ENCODE data around the gene RIC8B. TPM values are rescaled to one million over a fixed set of nuclear protein-coding genes. Genes with fewer than 3 reads are reported as not detected.

RIC8B gene
- total RNA-seq, 1 donor from 2014 or later: 17.0 TPM

DNA sequence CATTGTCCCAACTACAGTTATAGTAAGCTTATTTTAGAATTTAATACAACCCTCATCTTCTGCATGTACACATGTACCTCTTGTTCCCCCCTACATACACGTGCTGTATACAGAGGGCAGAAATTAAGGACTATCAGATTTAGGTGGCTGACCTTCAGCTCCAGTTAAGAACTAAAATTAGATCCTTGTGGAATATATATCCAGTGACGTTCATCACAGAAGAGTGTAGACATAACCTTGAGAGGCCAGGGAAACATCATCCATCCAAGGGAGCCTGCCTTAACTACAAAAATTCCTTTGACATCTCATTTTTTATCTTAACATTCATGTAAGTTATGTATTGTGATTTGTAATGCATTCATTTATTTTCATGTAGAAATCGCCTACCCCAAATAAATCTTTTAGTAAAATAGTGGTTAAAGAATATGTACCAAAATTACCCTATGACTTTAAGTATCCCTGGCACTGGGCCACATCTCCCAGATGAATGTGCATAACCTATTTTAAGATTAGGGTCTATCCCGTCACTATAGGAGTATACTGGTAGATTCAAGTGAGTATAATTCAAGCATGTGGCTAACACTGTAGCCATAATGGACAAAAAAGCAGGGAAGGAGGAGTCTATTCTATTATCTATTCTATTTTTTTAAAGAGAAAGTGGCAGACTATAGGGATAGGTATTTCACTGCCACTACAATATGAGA lies 27.5 kb downstream of the RIC8B start:
- DNase-seq (ENCODE audit: extremely low spot score, unreplicated experiment): no peak
- H3K36me3 Mint-ChIP-seq (ENCODE audit: unreplicated experiment): peaks cover 20% of the 10 kb centered on the region
- H3K27ac Mint-ChIP-seq (ENCODE audit: unreplicated experiment): no peak overlapping the region
- H3K4me3 Mint-ChIP-seq (ENCODE audit: unreplicated experiment): no peak overlapping the region
- no peaks in the 10 kb centered on the region for H3K9me3 Mint-ChIP-seq (ENCODE audit: unreplicated experiment)
- TF ChIP-seq, protein P1, sequence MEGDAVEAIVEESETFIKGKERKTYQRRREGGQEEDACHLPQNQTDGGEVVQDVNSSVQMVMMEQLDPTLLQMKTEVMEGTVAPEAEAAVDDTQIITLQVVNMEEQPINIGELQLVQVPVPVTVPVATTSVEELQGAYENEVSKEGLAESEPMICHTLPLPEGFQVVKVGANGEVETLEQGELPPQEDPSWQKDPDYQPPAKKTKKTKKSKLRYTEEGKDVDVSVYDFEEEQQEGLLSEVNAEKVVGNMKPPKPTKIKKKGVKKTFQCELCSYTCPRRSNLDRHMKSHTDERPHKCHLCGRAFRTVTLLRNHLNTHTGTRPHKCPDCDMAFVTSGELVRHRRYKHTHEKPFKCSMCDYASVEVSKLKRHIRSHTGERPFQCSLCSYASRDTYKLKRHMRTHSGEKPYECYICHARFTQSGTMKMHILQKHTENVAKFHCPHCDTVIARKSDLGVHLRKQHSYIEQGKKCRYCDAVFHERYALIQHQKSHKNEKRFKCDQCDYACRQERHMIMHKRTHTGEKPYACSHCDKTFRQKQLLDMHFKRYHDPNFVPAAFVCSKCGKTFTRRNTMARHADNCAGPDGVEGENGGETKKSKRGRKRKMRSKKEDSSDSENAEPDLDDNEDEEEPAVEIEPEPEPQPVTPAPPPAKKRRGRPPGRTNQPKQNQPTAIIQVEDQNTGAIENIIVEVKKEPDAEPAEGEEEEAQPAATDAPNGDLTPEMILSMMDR (IDR thresholded peaks at IDR 0.05): no peak
- H3K4me1 Mint-ChIP-seq (ENCODE audit: unreplicated experiment): peaks cover 5% of the 10 kb centered on the region
- H3K27me3 Mint-ChIP-seq (ENCODE audit: unreplicated experiment): no peaks in the 10 kb centered on the region

DNA sequence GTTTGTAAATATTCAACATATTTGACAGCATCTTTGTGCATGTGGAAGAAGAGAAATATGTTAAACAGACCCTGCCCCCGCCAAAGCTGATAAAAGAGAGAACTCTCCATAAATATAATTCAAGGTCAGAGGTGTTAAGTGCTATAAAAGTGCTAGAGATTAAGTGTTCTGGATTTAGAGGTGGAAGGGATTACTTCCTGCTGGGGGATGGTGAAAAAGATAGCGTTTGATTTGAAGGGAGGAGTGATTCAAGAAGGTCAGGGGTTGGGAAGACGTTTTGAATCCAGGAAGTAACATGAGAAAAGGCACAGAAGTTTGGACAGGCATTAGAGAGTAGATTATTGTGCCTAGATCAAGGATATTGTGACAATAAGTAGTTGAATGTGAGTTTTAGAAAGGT lies 30.2 kb downstream of the RIC8B start:
- H3K36me3 Mint-ChIP-seq (ENCODE audit: unreplicated experiment): peaks cover 21% of the 10 kb centered on the region
- DNase-seq (ENCODE audit: extremely low spot score, unreplicated experiment): no peak
- no peaks in the 10 kb centered on the region for H3K27me3 Mint-ChIP-seq (ENCODE audit: unreplicated experiment)
- no peaks in the 10 kb centered on the region for H3K9me3 Mint-ChIP-seq (ENCODE audit: unreplicated experiment)
- no peak overlapping the region for H3K27ac Mint-ChIP-seq (ENCODE audit: unreplicated experiment)
- TF ChIP-seq, protein P1 (IDR thresholded peaks at IDR 0.05): no peak
- H3K4me1 Mint-ChIP-seq (ENCODE audit: unreplicated experiment): peaks cover 5% of the 10 kb centered on the region
- H3K4me3 Mint-ChIP-seq (ENCODE audit: unreplicated experiment): no peak overlapping the region

DNA sequence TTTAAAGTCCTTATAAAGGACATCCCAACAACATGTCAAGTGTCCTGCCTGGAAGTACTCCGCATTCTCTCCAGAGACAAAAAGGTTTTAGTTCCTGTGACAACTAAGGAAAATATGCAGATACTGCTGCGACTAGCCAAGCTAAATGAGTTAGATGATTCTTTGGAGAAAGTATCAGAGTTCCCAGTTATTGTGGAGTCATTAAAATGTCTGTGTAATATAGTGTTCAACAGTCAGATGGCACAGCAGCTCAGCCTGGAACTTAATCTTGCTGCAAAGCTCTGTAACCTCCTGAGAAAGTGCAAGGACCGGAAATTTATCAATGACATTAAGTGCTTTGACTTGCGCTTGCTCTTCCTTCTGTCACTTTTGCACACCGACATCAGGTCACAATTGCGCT lies 40.2 kb downstream of the RIC8B start:
- no peak for DNase-seq (ENCODE audit: extremely low spot score, unreplicated experiment)
- H3K36me3 Mint-ChIP-seq (ENCODE audit: unreplicated experiment): peaks cover 23% of the 10 kb centered on the region
- no peaks in the 10 kb centered on the region for H3K27me3 Mint-ChIP-seq (ENCODE audit: unreplicated experiment)
- no peak overlapping the region for H3K27ac Mint-ChIP-seq (ENCODE audit: unreplicated experiment)
- H3K9me3 Mint-ChIP-seq (ENCODE audit: unreplicated experiment): no peaks in the 10 kb centered on the region
- TF ChIP-seq, protein P1 (IDR thresholded peaks at IDR 0.05): no peak
- H3K4me1 Mint-ChIP-seq (ENCODE audit: unreplicated experiment): no peaks in the 10 kb centered on the region
- no peak overlapping the region for H3K4me3 Mint-ChIP-seq (ENCODE audit: unreplicated experiment)

DNA sequence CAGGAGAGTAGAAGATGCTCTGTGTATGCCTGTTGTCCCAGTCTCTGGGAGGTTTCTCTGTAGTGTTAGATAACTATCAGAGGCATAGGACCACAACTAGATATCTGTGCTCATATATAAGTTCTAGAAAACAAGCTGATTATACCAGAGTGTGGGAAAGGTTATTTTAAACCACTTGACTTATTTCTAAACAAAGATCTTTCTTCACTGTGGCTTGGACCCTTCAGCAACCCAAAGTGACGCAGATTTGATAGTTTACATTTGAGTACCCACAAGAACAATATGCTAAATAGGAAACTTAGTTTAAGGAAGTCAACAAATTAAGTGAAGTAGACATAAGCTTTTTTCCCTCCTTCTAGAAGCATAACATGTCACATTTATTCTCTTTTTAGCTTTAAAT lies 41.3 kb downstream of the RIC8B start:
- no peaks in the 10 kb centered on the region for H3K27me3 Mint-ChIP-seq (ENCODE audit: unreplicated experiment)
- TF ChIP-seq, protein P1 (IDR thresholded peaks at IDR 0.05): no peak
- H3K4me3 Mint-ChIP-seq (ENCODE audit: unreplicated experiment): no peak overlapping the region
- no peak for DNase-seq (ENCODE audit: extremely low spot score, unreplicated experiment)
- no peaks in the 10 kb centered on the region for H3K9me3 Mint-ChIP-seq (ENCODE audit: unreplicated experiment)
- H3K4me1 Mint-ChIP-seq (ENCODE audit: unreplicated experiment): no peaks in the 10 kb centered on the region
- H3K36me3 Mint-ChIP-seq (ENCODE audit: unreplicated experiment): peaks cover 23% of the 10 kb centered on the region
- H3K27ac Mint-ChIP-seq (ENCODE audit: unreplicated experiment): no peak overlapping the region

DNA sequence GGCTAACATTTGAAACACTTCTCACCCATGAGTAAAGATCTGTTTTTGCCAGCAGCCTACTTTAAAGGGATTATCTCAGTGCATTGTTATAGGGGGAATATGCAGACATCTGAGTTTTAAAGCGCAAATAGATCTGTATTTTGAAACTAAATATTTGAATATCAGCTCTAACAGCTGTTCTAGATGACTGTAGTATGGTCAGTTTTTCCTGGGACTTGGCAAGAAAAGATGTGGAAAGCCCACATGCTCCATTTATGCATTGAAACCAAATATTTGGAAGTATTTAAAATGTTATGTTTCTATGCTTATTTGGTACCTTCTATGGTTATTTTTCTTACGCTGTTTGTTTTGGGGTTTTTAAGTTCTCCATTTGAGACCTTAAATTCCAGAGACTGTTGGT lies 41.7 kb downstream of the RIC8B start:
- TF ChIP-seq, protein P1 (IDR thresholded peaks at IDR 0.05): no peak
- peaks cover 23% of the 10 kb centered on the region for H3K36me3 Mint-ChIP-seq (ENCODE audit: unreplicated experiment)
- DNase-seq (ENCODE audit: extremely low spot score, unreplicated experiment): no peak
- no peak overlapping the region for H3K27ac Mint-ChIP-seq (ENCODE audit: unreplicated experiment)
- H3K4me3 Mint-ChIP-seq (ENCODE audit: unreplicated experiment): no peak overlapping the region
- H3K4me1 Mint-ChIP-seq (ENCODE audit: unreplicated experiment): no peaks in the 10 kb centered on the region
- no peaks in the 10 kb centered on the region for H3K27me3 Mint-ChIP-seq (ENCODE audit: unreplicated experiment)
- H3K9me3 Mint-ChIP-seq (ENCODE audit: unreplicated experiment): no peaks in the 10 kb centered on the region
